ENCODE data around the gene NVL. TPM values are rescaled to one million over a fixed set of nuclear protein-coding genes. Genes with fewer than 3 reads are reported as not detected.
"Not testable (repeated sequence)": the region's sequence is repeated elsewhere in the genome, so short reads cannot be mapped to it uniquely, and the experiment has no call there.

Gene NVL
- total RNA-seq, 2 experiments from 2014 or later = 37.7 to 40.4 TPM

DNA sequence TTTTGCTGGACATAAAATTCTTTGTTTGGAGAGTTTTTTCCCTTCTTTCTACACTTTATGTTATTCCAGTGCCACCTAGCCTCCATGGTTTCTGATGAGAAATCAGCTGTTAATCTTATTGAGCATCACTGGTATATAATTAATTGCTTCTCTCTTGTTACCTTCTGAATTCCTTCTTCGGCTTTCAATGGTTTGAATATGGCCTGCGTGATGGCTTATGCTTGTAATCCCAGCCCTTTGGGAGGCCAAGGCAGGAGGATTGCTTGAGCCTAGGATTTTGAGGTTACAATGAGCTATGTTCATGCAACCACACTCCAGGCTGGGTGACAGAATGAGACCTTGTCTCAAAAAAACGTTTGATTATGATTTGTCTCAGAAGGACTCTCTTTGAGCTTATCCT, 13.7 kb upstream of the NVL start:
- no peak overlapping the region for H3K27ac Mint-ChIP-seq

DNA sequence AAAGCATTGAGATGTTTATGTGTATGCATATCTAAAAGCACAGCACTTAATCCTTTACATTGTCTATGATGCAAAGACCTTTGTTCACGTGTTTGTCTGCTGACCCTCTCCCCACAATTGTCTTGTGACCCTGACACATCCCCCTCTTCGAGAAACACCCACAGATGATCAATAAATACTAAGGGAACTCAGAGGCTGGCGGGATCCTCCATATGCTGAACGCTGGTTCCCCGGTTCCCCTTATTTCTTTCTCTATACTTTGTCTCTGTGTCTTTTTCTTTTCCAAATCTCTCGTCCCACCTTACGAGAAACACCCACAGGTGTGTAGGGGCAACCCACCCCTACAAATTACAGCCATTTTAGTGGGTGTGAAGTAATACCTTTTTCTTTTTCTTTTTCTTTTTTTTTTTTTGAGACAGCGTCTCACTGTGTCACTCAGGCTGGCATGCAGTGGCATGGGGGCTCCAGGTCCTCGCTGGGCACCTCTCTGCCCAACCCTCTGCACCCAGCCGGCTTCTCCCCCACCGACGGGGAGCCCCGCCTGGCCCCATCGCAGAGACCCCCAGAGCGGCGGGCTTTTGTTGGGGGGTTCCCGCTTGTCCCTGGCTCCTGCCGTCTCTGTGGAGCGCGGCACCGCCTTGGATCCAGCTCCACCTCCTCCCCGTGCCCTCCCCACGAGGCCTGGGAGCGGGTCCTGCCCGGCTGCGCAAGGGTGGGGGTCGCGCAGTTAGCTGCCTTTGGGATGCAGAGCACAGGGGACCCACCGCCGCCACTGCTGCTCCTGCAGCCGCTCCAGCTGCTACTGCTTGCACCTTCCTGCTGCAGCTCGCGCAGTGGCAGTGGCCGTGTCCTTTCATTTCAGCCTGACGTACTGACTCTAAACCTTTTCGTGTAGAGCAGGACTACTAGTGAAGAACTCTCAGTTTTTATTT, 10.7 kb upstream of the NVL start:
- H3K27ac Mint-ChIP-seq; H3K27me3 Mint-ChIP-seq; H3K36me3 Mint-ChIP-seq (ENCODE audit: low read depth); H3K4me1 Mint-ChIP-seq (ENCODE audit: low read depth); intact Hi-C loops (cut with micrococcal nuclease): not testable (repeated sequence)
- CTCF ChIA-PET = interaction anchor here (1.0 kb wide), 1 partner anchor 36 kb away, joined by 3 read pairs; no protein-coding TSS in a partner anchor
- ATAC-seq (peak; percentile 83), DNase-seq (peak; percentile 53)
- H3K4me3 Mint-ChIP-seq = peak overlapping the region; percentile 69
- POLR2A ChIA-PET = interaction anchor here (1.5 kb wide), 1 partner anchor 17 kb away, joined by 4 read pairs; no protein-coding TSS in a partner anchor
- peaks cover 19% of the 10 kb centered on the region for H3K9me3 Mint-ChIP-seq

More for the DNA sequence above, 13.7 kb upstream of the NVL start:
- DNase-seq = no peak
- ATAC-seq = no peak
- Mint-ChIP-seq H3K27me3 (no peaks in the 10 kb centered on the region), H3K4me1 (ENCODE audit: low read depth) (peaks cover 9% of the 10 kb centered on the region), H3K4me3 (no peak overlapping the region), H3K36me3 (ENCODE audit: low read depth) (peaks cover 8% of the 10 kb centered on the region), H3K9me3 (peaks cover 19% of the 10 kb centered on the region)
- ChIA-PET CTCF (interaction anchor here (1.1 to 1.2 kb wide), 2 partner anchors 10 to 38 kb away, joined by 3 to 4 read pairs; no protein-coding TSS in a partner anchor), POLR2A (no interaction called here)
- TF ChIP-seq, protein P1, sequence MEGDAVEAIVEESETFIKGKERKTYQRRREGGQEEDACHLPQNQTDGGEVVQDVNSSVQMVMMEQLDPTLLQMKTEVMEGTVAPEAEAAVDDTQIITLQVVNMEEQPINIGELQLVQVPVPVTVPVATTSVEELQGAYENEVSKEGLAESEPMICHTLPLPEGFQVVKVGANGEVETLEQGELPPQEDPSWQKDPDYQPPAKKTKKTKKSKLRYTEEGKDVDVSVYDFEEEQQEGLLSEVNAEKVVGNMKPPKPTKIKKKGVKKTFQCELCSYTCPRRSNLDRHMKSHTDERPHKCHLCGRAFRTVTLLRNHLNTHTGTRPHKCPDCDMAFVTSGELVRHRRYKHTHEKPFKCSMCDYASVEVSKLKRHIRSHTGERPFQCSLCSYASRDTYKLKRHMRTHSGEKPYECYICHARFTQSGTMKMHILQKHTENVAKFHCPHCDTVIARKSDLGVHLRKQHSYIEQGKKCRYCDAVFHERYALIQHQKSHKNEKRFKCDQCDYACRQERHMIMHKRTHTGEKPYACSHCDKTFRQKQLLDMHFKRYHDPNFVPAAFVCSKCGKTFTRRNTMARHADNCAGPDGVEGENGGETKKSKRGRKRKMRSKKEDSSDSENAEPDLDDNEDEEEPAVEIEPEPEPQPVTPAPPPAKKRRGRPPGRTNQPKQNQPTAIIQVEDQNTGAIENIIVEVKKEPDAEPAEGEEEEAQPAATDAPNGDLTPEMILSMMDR (IDR thresholded peaks at IDR 0.05) = no peak
- intact Hi-C loops (cut with micrococcal nuclease) = no loop called here

DNA sequence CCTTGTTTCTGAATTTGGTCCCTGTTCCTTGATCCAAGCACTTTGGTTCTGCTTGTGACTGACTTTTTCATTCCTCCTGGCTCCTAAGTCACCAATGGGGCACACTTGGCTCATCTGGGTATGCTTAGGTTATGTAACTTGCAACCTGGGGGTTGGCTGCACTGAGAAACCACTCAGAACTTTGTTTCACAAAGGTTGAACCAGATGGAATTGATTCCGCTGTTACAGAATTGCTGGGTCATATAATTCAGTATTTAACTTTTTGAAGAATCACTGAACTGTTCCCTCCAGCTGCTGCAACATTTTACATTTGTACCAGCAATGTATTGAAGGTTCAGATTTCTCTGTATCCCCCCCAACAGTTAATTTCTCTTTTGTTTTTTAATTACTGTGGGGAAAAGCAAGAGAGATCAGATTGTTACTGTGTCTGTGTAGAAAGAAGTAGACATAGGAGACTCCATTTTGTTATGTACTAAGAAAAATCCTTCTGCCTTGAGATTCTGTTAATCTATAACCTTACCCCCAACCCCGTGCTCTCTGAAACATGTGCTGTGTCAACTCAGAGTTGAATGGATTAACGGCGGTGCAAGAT, 9.6 kb upstream of the NVL start:
- Mint-ChIP-seq H3K4me3 (no peak overlapping the region), H3K4me1 (ENCODE audit: low read depth) (peaks cover 7% of the 10 kb centered on the region), H3K27ac (no peak overlapping the region), H3K36me3 (ENCODE audit: low read depth) (peaks cover 8% of the 10 kb centered on the region), H3K9me3 (peaks cover 19% of the 10 kb centered on the region), H3K27me3 (no peaks in the 10 kb centered on the region)
- intact Hi-C loops (cut with micrococcal nuclease) = loop anchor here (10.0 kb wide), 1 partner anchor 635 kb away; no protein-coding TSS in a partner anchor
- TF ChIP-seq, protein P1 (IDR thresholded peaks at IDR 0.05) = no peak
- DNase-seq (no peak), ATAC-seq (no peak)
- CTCF ChIA-PET = interaction anchor here (1.4 kb wide), 1 partner anchor 224 kb away, joined by 5 read pairs; no protein-coding TSS in a partner anchor
- POLR2A ChIA-PET = no interaction called here

DNA sequence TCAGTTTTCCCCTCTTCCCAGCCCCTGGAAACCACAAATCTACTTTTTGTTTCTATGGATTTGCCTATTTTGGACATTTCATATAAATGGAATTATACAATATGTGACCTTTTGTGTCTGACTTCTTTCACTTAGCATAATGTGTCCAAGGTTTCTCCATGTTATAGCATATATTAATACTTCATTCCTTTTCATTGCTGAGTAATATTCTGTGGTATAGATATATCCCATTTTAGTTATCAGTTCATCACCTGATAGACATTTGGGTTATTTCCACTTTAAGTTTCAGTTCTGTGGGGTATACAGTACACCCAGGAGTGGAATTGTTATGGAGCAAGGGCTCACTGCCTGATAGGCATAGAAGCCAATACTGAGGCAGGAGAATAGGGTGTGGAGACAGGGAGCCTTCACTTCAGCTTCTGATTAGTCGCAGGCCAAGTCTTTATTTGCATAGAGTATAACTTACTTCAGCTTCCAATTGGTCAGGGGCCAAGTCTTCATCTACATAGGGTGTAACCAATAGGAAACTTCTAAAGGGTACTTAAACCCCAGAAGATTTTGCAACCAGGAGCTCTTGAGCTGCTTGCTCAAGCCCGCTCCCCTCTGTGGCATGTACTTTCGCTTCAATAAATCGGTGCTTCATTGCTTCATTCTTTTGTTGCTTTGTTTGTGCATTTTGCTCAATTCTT, 8.3 kb upstream of the NVL start:
- intact Hi-C loops (cut with micrococcal nuclease) = loop anchor here (10.0 kb wide), 1 partner anchor 633 kb away; no protein-coding TSS in a partner anchor
- H3K9me3 Mint-ChIP-seq = peaks cover 8% of the 10 kb centered on the region
- no peak overlapping the region for H3K4me3 Mint-ChIP-seq
- TF ChIP-seq, protein P1 (IDR thresholded peaks at IDR 0.05) = no peak
- ChIA-PET POLR2A (no interaction called here), CTCF (interaction anchor here (1.1 to 1.4 kb wide), 2 partner anchors 19 to 222 kb away, joined by 4 to 5 read pairs; no protein-coding TSS in a partner anchor)
- H3K36me3 Mint-ChIP-seq (ENCODE audit: low read depth) = peaks cover 4% of the 10 kb centered on the region
- DNase-seq = no peak
- no peak for ATAC-seq
- peaks cover 20% of the 10 kb centered on the region for H3K4me1 Mint-ChIP-seq (ENCODE audit: low read depth)
- H3K27me3 Mint-ChIP-seq = no peaks in the 10 kb centered on the region
- H3K27ac Mint-ChIP-seq = no peak overlapping the region
